IMR-90 (cell line): Measurements from ENCODE around the gene ZNF783.

ENCODE experiments used
- CTCF ChIP-seq: conservative IDR thresholded peaks from 2 replicates; pipeline ENCODE4 v1.5.1; 2012; ENCODE audit warnings: mild to moderate bottlenecking, low read depth, low read length, improper control_type of control experiment
- RFX5 ChIP-seq: IDR thresholded peaks from 2 replicates; pipeline ENCODE4 v1.8.0; 2012; ENCODE audit warnings: low read depth, mild to moderate bottlenecking, low read length, moderate library complexity
- USF2 ChIP-seq: fragments of 150-350 bp; IDR thresholded peaks from 2 replicates; pipeline ENCODE4 v1.6.1; 2017; ENCODE audit warnings: mild to moderate bottlenecking, antibody characterized with exemption, low read length, low read depth

DNA sequence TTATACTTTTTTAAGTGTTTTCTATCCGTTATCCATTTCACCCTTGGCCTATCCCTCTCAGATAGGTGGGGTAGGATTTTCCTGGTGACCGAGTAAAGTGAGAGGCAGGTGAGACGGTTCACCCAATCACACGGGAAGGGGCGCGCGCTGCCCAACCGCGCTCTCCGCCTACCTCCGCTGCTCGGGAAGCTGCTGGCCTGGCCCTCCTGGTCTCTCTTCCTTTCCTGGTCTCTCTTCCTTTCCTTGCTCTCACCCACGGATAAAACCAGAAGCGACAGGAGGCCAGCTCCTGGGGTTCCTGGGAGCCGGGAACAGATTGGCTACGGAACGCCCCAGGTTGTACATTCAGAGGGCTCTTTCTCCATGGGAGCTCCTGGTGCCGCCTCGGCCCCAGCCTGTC, 36.9 kb upstream of the ZNF783 start:
- TF ChIP-seq CTCF (no peak), USF2 (no peak), RFX5 (no peak)
